Lower leg skin (tissue), 3 donors: ENCODE results near the gene PERP.

Experiments
- POLR2A ChIP-seq, 2 donors: fragments of 450-650 bp; IDR thresholded peaks; one replicate each; pipeline ENCODE4 v1.6.1; 2016 to 2017; ENCODE audit warnings: antibody characterized with exemption in 2 of 2, mild to moderate bottlenecking in 1 of 2, moderate library complexity in 1 of 2
- TF ChIP-seq, protein P1 (sequence below), 3 donors: fragments of 450-650 bp; IDR thresholded peaks; one replicate each; pipeline ENCODE4 v1.5.1; 2016; ENCODE audit warnings: antibody characterized with exemption in 3 of 3, mild to moderate bottlenecking in 3 of 3, moderate library complexity in 2 of 3

GRCh38 chr6:138128096-138128495, 20.9 kb upstream of the PERP start:
- TF ChIP-seq, protein P1, sequence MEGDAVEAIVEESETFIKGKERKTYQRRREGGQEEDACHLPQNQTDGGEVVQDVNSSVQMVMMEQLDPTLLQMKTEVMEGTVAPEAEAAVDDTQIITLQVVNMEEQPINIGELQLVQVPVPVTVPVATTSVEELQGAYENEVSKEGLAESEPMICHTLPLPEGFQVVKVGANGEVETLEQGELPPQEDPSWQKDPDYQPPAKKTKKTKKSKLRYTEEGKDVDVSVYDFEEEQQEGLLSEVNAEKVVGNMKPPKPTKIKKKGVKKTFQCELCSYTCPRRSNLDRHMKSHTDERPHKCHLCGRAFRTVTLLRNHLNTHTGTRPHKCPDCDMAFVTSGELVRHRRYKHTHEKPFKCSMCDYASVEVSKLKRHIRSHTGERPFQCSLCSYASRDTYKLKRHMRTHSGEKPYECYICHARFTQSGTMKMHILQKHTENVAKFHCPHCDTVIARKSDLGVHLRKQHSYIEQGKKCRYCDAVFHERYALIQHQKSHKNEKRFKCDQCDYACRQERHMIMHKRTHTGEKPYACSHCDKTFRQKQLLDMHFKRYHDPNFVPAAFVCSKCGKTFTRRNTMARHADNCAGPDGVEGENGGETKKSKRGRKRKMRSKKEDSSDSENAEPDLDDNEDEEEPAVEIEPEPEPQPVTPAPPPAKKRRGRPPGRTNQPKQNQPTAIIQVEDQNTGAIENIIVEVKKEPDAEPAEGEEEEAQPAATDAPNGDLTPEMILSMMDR (IDR thresholded peaks at IDR 0.05): no peak
- no peak for TF ChIP-seq POLR2A (IDR thresholded peaks at IDR 0.05)
